ENCODE results near the gene ARHGAP24. TPM values are rescaled to one million over a fixed set of nuclear protein-coding genes. Genes with fewer than 3 reads are reported as not detected.
"Not testable (repeated sequence)": the region's sequence is repeated elsewhere in the genome, so short reads cannot be mapped to it uniquely, and the experiment has no call there.

ARHGAP24 gene
- total and polyA plus RNA-seq, 2 donors (not counting 1 experiment from before 2014, with no cell fraction given): 48.4 to 141 TPM

GRCh38 chr4:85515701-85516100 lies 40.8 kb downstream of the ARHGAP24 start:
- H3K79me2 ChIP-seq (ENCODE audit: control insufficient read depth, insufficient read depth, low read length): peaks cover 94% of the 10 kb centered on the region
- no peaks in the 10 kb centered on the region for H3K36me3 ChIP-seq (replicated peaks in 1 of 2; ENCODE audit: control extremely low read depth in 1 of 2, control insufficient read depth in 1 of 2, extremely low read depth in 1 of 2, insufficient read depth in 2 of 2, low read length in 1 of 2)
- H2AFZ ChIP-seq (ENCODE audit: insufficient read depth, low read depth, low read length, poor library complexity, severe bottlenecking): no peak overlapping the region
- Mint-ChIP-seq H3K27ac (no peak overlapping the region), H3K27me3 (no peaks in the 10 kb centered on the region), H3K4me3 (no peak overlapping the region), H3K4me1 (peaks cover 43% of the 10 kb centered on the region), H3K9me3 (ENCODE audit: insufficient read depth) (no peaks in the 10 kb centered on the region)
- H3K4me1 ChIP-seq (ENCODE audit: control insufficient read depth in 2 of 2, insufficient read depth in 2 of 2, low read length in 2 of 2): peaks cover 37 to 45% of the 10 kb centered on the region in 2 donors
- no peak overlapping the region for H3K4me2 ChIP-seq (replicated peaks; ENCODE audit: low read depth, low read length, poor library complexity, severe bottlenecking)
- no peak overlapping the region for H3K4me3 ChIP-seq (ENCODE audit: control extremely low read depth in 1 of 5, extremely low read depth in 1 of 5, insufficient read depth in 1 of 5, low read depth in 2 of 5, low read length in 4 of 5)
- POLR2A ChIA-PET: no interaction called here
- H3K9ac ChIP-seq (ENCODE audit: low read length): no peak overlapping the region
- H3K27ac ChIP-seq (ENCODE audit: low read length in 2 of 2): no peak overlapping the region
- peak; percentile 42 for DNase-seq
- WGBS (ENCODE audit: insufficient coverage): no CpG with 5 or more reads among the region's 1 CpG
- H4K20me1 ChIP-seq (ENCODE audit: control insufficient read depth, insufficient read depth, low read length, poor library complexity, severe bottlenecking): peaks cover 8% of the 10 kb centered on the region
- TF ChIP-seq EZH2 (IDR thresholded peaks at IDR 0.05; ENCODE audit: borderline replicate concordance, insufficient read depth, low read depth, low read length, poor library complexity, severe bottlenecking): no peak
- no peak for TF ChIP-seq CTCF (IDR thresholded peaks at IDR 0.05)
- peaks cover 0 to 3% (median 0%) of the 10 kb centered on the region in 3 donors for H3K9me3 ChIP-seq (ENCODE audit: control extremely low read depth in 1 of 3, control insufficient read depth in 2 of 3, insufficient read depth in 1 of 3, low read length in 2 of 3)
- intact Hi-C loops (cut with micrococcal nuclease): loop anchor here (2.0 kb wide), 2 partner anchors 17 to 19 kb away; no protein-coding TSS in a partner anchor
- no peaks in the 10 kb centered on the region for H3K27me3 ChIP-seq (replicated peaks in 1 of 4; ENCODE audit: control extremely low read depth in 1 of 4, control insufficient read depth in 3 of 4, insufficient read depth in 4 of 4, low read length in 3 of 4)
- CTCF ChIA-PET: no interaction called here
- no peak for ATAC-seq (ENCODE audit: low read depth)

- Histone ChIP-seq H3K4me1 (ENCODE audit: control insufficient read depth in 2 of 2, insufficient read depth in 2 of 2, low read length in 2 of 2) (peaks cover 53 to 61% of the 10 kb centered on the region in 2 donors), H3K79me2 (ENCODE audit: control insufficient read depth, insufficient read depth, low read length) (peaks cover 97% of the 10 kb centered on the region), H4K20me1 (ENCODE audit: control insufficient read depth, insufficient read depth, low read length, poor library complexity, severe bottlenecking) (peaks cover 12% of the 10 kb centered on the region)
- H3K27ac ChIP-seq (ENCODE audit: low read length in 2 of 2); H3K27me3 ChIP-seq (replicated peaks in 1 of 4; ENCODE audit: control extremely low read depth in 1 of 4, control insufficient read depth in 3 of 4, insufficient read depth in 4 of 4, low read length in 3 of 4); intact Hi-C loops (cut with micrococcal nuclease); H3K9me3 Mint-ChIP-seq (ENCODE audit: insufficient read depth); CTCF ChIA-PET; H3K27me3 Mint-ChIP-seq; H2AFZ ChIP-seq (ENCODE audit: insufficient read depth, low read depth, low read length, poor library complexity, severe bottlenecking); H3K4me2 ChIP-seq (replicated peaks; ENCODE audit: low read depth, low read length, poor library complexity, severe bottlenecking); H3K36me3 ChIP-seq (replicated peaks in 1 of 2; ENCODE audit: control extremely low read depth in 1 of 2, control insufficient read depth in 1 of 2, extremely low read depth in 1 of 2, insufficient read depth in 2 of 2, low read length in 1 of 2); POLR2A ChIA-PET; H3K4me3 ChIP-seq (ENCODE audit: control extremely low read depth in 1 of 5, extremely low read depth in 1 of 5, insufficient read depth in 1 of 5, low read depth in 2 of 5, low read length in 4 of 5); H3K9me3 ChIP-seq (ENCODE audit: control extremely low read depth in 1 of 3, control insufficient read depth in 2 of 3, insufficient read depth in 1 of 3, low read length in 2 of 3); DNase-seq; ATAC-seq (ENCODE audit: low read depth); H3K9ac ChIP-seq (ENCODE audit: low read length); H3K4me3 Mint-ChIP-seq: not testable (repeated sequence)
- Mint-ChIP-seq H3K4me1 (peaks cover 58% of the 10 kb centered on the region), H3K27ac (peak overlapping the region; percentile 44)
- WGBS (ENCODE audit: insufficient coverage): no CpG with 5 or more reads among the region's 3 CpGs
These were observed 43.6 kb downstream of the ARHGAP24 start for GRCh38 chr4:85518526-85518925.
